ENCODE measurements around the gene KLHL29. TPM values are rescaled to one million over a fixed set of nuclear protein-coding genes. Genes with fewer than 3 reads are reported as not detected.

KLHL29 gene
- total and polyA plus RNA-seq, 2 donors (not counting 1 experiment from before 2014, with no cell fraction given): 1.3 to 3.4 TPM

- no peak overlapping the region for H3K27ac ChIP-seq (ENCODE audit: low read length in 2 of 2)
- peaks cover 0 to 50% (median 28%) of the 10 kb centered on the region in 4 experiments for H3K27me3 ChIP-seq (replicated peaks in 1 of 4; ENCODE audit: control extremely low read depth in 1 of 4, control insufficient read depth in 3 of 4, insufficient read depth in 4 of 4, low read length in 3 of 4)
- Mint-ChIP-seq H3K4me3 (no peak overlapping the region), H3K4me1 (peaks cover 20% of the 10 kb centered on the region), H3K9me3 (ENCODE audit: insufficient read depth) (no peaks in the 10 kb centered on the region), H3K27ac (no peak overlapping the region), H3K27me3 (peaks cover 58% of the 10 kb centered on the region)
- no peak overlapping the region for H3K4me2 ChIP-seq (replicated peaks; ENCODE audit: low read depth, low read length, poor library complexity, severe bottlenecking)
- H3K9me3 ChIP-seq (ENCODE audit: control extremely low read depth in 1 of 3, control insufficient read depth in 2 of 3, insufficient read depth in 1 of 3, low read length in 2 of 3): no peaks in the 10 kb centered on the region
- H3K9ac ChIP-seq (ENCODE audit: low read length): no peak overlapping the region
- no peaks in the 10 kb centered on the region for H4K20me1 ChIP-seq (ENCODE audit: control insufficient read depth, insufficient read depth, low read length, poor library complexity, severe bottlenecking)
- CTCF ChIA-PET: no interaction called here
- intact Hi-C loops (cut with micrococcal nuclease): loop anchor here (10.0 kb wide), 1 partner anchor 686 kb away; the partner anchor contains the start of gene SF3B6
- WGBS (ENCODE audit: insufficient coverage): no CpG with 5 or more reads among the region's 4 CpGs
- no peak overlapping the region for H3K4me3 ChIP-seq (ENCODE audit: control extremely low read depth in 1 of 5, extremely low read depth in 1 of 5, insufficient read depth in 1 of 5, low read depth in 2 of 5, low read length in 4 of 5)
- H3K4me1 ChIP-seq (ENCODE audit: control insufficient read depth in 2 of 2, insufficient read depth in 2 of 2, low read length in 2 of 2): peaks cover 14 to 15% of the 10 kb centered on the region in 2 donors
- TF ChIP-seq EZH2 (IDR thresholded peaks at IDR 0.05; ENCODE audit: borderline replicate concordance, insufficient read depth, low read depth, low read length, poor library complexity, severe bottlenecking): no peak
- TF ChIP-seq, protein P1, sequence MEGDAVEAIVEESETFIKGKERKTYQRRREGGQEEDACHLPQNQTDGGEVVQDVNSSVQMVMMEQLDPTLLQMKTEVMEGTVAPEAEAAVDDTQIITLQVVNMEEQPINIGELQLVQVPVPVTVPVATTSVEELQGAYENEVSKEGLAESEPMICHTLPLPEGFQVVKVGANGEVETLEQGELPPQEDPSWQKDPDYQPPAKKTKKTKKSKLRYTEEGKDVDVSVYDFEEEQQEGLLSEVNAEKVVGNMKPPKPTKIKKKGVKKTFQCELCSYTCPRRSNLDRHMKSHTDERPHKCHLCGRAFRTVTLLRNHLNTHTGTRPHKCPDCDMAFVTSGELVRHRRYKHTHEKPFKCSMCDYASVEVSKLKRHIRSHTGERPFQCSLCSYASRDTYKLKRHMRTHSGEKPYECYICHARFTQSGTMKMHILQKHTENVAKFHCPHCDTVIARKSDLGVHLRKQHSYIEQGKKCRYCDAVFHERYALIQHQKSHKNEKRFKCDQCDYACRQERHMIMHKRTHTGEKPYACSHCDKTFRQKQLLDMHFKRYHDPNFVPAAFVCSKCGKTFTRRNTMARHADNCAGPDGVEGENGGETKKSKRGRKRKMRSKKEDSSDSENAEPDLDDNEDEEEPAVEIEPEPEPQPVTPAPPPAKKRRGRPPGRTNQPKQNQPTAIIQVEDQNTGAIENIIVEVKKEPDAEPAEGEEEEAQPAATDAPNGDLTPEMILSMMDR (IDR thresholded peaks at IDR 0.05): no peak
- POLR2A ChIA-PET: no interaction called here
- H2AFZ ChIP-seq (ENCODE audit: insufficient read depth, low read depth, low read length, poor library complexity, severe bottlenecking): no peak overlapping the region
- ATAC-seq (ENCODE audit: low read depth) (no peak), DNase-seq (no peak)
- no peaks in the 10 kb centered on the region for H3K36me3 ChIP-seq (replicated peaks in 1 of 2; ENCODE audit: control extremely low read depth in 1 of 2, control insufficient read depth in 1 of 2, extremely low read depth in 1 of 2, insufficient read depth in 2 of 2, low read length in 1 of 2)
- H3K79me2 ChIP-seq (ENCODE audit: control insufficient read depth, insufficient read depth, low read length): no peaks in the 10 kb centered on the region
These were observed 4.0 kb downstream of the KLHL29 start for GRCh38 chr2:23388756-23389514.

DNA sequence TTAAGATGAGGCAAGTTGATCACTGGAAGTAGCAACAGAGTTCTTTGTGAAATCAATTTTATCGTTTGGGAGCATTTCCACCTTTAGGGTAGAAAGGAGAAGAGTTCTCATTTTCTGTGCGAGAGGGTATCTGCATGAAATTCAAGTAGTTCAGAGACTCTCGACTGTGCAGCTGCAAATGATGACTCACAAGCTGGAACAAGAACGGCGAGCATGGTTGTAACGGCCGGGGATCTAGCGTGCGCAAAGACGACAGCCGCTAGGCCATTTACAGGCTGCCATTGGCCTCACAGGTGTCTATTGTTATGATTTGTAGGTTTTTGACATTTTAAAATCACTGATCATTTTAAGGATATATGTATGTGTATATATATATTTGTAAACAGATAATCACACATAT, 5.2 kb downstream of the KLHL29 start:
- H3K4me3 Mint-ChIP-seq: no peak overlapping the region

More for the DNA sequence above, 5.2 kb downstream of the KLHL29 start:
- H3K4me2 ChIP-seq (replicated peaks; ENCODE audit: low read depth, low read length, poor library complexity, severe bottlenecking): no peak overlapping the region
- CTCF ChIA-PET: no interaction called here
- Mint-ChIP-seq H3K27me3 (peaks cover 60% of the 10 kb centered on the region), H3K4me1 (peaks cover 16% of the 10 kb centered on the region), H3K9me3 (ENCODE audit: insufficient read depth) (no peaks in the 10 kb centered on the region), H3K27ac (no peak overlapping the region)
- no peak overlapping the region for H3K4me3 ChIP-seq (ENCODE audit: control extremely low read depth in 1 of 5, extremely low read depth in 1 of 5, insufficient read depth in 1 of 5, low read depth in 2 of 5, low read length in 4 of 5)
- no peaks in the 10 kb centered on the region for H3K9me3 ChIP-seq (ENCODE audit: control extremely low read depth in 1 of 3, control insufficient read depth in 2 of 3, insufficient read depth in 1 of 3, low read length in 2 of 3)
- H3K27me3 ChIP-seq (replicated peaks in 1 of 4; ENCODE audit: control extremely low read depth in 1 of 4, control insufficient read depth in 3 of 4, insufficient read depth in 4 of 4, low read length in 3 of 4): peaks cover 0 to 53% (median 28%) of the 10 kb centered on the region in 4 experiments
- peaks cover 12 to 14% of the 10 kb centered on the region in 2 donors for H3K4me1 ChIP-seq (ENCODE audit: control insufficient read depth in 2 of 2, insufficient read depth in 2 of 2, low read length in 2 of 2)
- no peak for DNase-seq
- no peak for TF ChIP-seq EZH2 (IDR thresholded peaks at IDR 0.05; ENCODE audit: borderline replicate concordance, insufficient read depth, low read depth, low read length, poor library complexity, severe bottlenecking)
- TF ChIP-seq, protein P1 (IDR thresholded peaks at IDR 0.05): no peak
- no peaks in the 10 kb centered on the region for H4K20me1 ChIP-seq (ENCODE audit: control insufficient read depth, insufficient read depth, low read length, poor library complexity, severe bottlenecking)
- H3K36me3 ChIP-seq (replicated peaks in 1 of 2; ENCODE audit: control extremely low read depth in 1 of 2, control insufficient read depth in 1 of 2, extremely low read depth in 1 of 2, insufficient read depth in 2 of 2, low read length in 1 of 2): no peaks in the 10 kb centered on the region
- 32% methylated on average over 5 of the region's 11 CpGs for WGBS (ENCODE audit: insufficient coverage)
- POLR2A ChIA-PET: no interaction called here
- H2AFZ ChIP-seq (ENCODE audit: insufficient read depth, low read depth, low read length, poor library complexity, severe bottlenecking): no peak overlapping the region
- intact Hi-C loops (cut with micrococcal nuclease): no loop called here
- H3K9ac ChIP-seq (ENCODE audit: low read length): no peak overlapping the region
- H3K79me2 ChIP-seq (ENCODE audit: control insufficient read depth, insufficient read depth, low read length): no peaks in the 10 kb centered on the region
- H3K27ac ChIP-seq (ENCODE audit: low read length in 2 of 2): no peak overlapping the region
- ATAC-seq (ENCODE audit: low read depth): no peak

All from B cell (primary cell).